ENCODE data around the gene PTOV1. TPM values are rescaled to one million over a fixed set of nuclear protein-coding genes. Genes with fewer than 3 reads are reported as not detected.

PTOV1 gene
- total and polyA plus RNA-seq, 2 of the 13 experiments (the other 11 are each of a cell fraction or from before 2014, with no cell fraction given), result 63.5 to 68.5 TPM

DNA sequence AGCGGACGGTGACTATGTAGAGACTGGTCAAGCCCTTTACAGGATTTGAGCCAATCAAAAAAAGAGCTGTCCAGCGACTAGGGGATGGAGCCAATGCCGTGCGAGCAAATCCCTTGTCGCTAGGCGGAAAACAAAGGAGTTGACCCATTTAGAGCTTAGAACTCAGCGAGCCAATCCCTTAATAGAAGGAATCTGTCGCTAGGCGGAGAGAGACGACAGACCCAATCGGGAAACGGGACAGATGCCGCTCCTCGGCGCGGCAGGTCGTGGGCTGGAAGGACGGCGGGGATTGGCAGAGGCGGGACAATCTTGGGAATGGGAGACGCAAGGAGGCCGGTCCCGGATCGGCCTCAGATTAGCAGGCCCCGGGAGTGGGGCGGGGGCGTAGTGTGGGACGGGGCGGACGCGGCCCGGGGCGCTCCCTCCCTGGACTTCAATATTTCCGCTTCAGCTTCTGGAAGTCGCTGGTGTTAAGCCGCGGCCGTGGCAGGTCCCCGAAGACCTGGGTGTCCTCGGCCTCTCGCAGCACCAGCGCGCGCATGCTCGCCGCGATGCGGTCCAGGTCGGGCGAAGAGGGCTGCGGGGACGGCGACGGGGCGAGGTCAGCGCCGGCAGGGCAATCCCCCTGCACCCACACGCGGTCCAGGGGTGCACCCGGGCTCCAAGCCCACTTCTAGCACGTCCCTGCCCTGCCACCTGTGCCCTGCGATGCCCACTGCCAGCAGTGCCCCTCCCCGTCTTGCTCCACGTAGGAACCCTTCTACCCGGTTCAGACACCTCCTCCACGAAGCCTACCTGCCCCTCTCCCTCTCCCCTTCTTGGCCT is 18.7 kb downstream of the PTOV1 start (continued):
- TF ChIP-seq, protein P1, sequence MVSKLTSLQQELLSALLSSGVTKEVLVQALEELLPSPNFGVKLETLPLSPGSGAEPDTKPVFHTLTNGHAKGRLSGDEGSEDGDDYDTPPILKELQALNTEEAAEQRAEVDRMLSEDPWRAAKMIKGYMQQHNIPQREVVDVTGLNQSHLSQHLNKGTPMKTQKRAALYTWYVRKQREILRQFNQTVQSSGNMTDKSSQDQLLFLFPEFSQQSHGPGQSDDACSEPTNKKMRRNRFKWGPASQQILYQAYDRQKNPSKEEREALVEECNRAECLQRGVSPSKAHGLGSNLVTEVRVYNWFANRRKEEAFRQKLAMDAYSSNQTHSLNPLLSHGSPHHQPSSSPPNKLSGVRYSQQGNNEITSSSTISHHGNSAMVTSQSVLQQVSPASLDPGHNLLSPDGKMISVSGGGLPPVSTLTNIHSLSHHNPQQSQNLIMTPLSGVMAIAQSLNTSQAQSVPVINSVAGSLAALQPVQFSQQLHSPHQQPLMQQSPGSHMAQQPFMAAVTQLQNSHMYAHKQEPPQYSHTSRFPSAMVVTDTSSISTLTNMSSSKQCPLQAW (CRISPR knock-in tag; IDR thresholded peaks at IDR 0.05), result peak; percentile 12; the same call in 1 of the 2 replicates
- TF ChIP-seq GPN1 (CRISPR knock-in tag; IDR thresholded peaks at IDR 0.05; ENCODE audit: borderline replicate concordance) (peak; percentile 85; the same call in 1 of the 2 replicates), ATF7-NPFF (CRISPR knock-in tag; IDR thresholded peaks at IDR 0.05; ENCODE audit: low read depth) (no peak), ELF1 (CRISPR knock-in tag; IDR thresholded peaks at IDR 0.05) (peak; percentile 84), NFYB (CRISPR knock-in tag; IDR thresholded peaks at IDR 0.05) (peak; percentile 93), ZNF446 (CRISPR knock-in tag; IDR thresholded peaks at IDR 0.05) (no peak), NR2C2 (CRISPR knock-in tag; IDR thresholded peaks at IDR 0.05; ENCODE audit: borderline replicate concordance) (peak; percentile 27; the same call in 1 of the 2 replicates), GATAD2A (CRISPR knock-in tag; IDR thresholded peaks at IDR 0.05) (no peak)
- TF ChIP-seq, protein P2, sequence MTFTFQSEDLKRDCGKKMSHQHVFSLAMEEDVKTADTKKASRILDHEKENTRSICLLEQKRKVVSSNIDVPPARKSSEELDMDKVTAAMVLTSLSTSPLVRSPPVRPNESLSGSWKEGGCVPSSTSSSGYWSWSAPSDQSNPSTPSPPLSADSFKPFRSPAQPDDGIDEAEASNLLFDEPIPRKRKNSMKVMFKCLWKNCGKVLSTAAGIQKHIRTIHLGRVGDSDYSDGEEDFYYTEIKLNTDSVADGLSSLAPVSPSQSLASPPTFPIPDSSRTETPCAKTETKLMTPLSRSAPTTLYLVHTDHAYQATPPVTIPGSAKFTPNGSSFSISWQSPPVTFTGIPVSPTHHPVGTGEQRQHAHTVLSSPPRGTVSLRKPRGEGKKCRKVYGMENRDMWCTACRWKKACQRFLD (CRISPR knock-in tag; IDR thresholded peaks at IDR 0.05; ENCODE audit: borderline replicate concordance), result 0 out of 2 replicates have a peak, but pooled peaks have one; percentile 28
- TF ChIP-seq, protein P3, sequence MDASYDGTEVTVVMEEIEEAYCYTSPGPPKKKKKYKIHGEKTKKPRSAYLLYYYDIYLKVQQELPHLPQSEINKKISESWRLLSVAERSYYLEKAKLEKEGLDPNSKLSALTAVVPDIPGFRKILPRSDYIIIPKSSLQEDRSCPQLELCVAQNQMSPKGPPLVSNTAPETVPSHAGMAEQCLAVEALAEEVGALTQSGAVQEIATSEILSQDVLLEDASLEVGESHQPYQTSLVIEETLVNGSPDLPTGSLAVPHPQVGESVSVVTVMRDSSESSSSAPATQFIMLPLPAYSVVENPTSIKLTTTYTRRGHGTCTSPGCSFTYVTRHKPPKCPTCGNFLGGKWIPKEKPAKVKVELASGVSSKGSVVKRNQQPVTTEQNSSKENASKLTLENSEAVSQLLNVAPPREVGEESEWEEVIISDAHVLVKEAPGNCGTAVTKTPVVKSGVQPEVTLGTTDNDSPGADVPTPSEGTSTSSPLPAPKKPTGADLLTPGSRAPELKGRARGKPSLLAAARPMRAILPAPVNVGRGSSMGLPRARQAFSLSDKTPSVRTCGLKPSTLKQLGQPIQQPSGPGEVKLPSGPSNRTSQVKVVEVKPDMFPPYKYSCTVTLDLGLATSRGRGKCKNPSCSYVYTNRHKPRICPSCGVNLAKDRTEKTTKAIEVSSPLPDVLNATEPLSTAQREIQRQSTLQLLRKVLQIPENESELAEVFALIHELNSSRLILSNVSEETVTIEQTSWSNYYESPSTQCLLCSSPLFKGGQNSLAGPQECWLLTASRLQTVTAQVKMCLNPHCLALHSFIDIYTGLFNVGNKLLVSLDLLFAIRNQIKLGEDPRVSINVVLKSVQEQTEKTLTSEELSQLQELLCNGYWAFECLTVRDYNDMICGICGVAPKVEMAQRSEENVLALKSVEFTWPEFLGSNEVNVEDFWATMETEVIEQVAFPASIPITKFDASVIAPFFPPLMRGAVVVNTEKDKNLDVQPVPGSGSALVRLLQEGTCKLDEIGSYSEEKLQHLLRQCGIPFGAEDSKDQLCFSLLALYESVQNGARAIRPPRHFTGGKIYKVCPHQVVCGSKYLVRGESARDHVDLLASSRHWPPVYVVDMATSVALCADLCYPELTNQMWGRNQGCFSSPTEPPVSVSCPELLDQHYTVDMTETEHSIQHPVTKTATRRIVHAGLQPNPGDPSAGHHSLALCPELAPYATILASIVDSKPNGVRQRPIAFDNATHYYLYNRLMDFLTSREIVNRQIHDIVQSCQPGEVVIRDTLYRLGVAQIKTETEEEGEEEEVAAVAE (CRISPR knock-in tag; IDR thresholded peaks at IDR 0.05; ENCODE audit: borderline replicate concordance), result no peak; the same call in 1 of the 2 replicates
- TF ChIP-seq, protein P4, sequence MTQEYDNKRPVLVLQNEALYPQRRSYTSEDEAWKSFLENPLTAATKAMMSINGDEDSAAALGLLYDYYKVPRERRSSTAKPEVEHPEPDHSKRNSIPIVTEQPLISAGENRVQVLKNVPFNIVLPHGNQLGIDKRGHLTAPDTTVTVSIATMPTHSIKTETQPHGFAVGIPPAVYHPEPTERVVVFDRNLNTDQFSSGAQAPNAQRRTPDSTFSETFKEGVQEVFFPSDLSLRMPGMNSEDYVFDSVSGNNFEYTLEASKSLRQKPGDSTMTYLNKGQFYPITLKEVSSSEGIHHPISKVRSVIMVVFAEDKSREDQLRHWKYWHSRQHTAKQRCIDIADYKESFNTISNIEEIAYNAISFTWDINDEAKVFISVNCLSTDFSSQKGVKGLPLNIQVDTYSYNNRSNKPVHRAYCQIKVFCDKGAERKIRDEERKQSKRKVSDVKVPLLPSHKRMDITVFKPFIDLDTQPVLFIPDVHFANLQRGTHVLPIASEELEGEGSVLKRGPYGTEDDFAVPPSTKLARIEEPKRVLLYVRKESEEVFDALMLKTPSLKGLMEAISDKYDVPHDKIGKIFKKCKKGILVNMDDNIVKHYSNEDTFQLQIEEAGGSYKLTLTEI (CRISPR knock-in tag; conservative IDR thresholded peaks at IDR 0.05), result no peak
- TF ChIP-seq, protein P5, sequence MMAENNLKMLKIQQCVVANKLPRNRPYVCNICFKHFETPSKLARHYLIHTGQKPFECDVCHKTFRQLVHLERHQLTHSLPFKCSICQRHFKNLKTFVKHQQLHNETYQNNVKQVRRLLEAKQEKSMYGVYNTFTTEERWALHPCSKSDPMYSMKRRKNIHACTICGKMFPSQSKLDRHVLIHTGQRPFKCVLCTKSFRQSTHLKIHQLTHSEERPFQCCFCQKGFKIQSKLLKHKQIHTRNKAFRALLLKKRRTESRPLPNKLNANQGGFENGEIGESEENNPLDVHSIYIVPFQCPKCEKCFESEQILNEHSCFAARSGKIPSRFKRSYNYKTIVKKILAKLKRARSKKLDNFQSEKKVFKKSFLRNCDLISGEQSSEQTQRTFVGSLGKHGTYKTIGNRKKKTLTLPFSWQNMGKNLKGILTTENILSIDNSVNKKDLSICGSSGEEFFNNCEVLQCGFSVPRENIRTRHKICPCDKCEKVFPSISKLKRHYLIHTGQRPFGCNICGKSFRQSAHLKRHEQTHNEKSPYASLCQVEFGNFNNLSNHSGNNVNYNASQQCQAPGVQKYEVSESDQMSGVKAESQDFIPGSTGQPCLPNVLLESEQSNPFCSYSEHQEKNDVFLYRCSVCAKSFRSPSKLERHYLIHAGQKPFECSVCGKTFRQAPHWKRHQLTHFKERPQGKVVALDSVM (CRISPR knock-in tag; IDR thresholded peaks at IDR 0.05), result peak; percentile 79

All from HepG2 (cell line).